ENCODE results near the gene TPPP2.
A peak's percentile ranks its signal among the peaks of the same experiment; 100 is the strongest.

TPPP2 gene

DNA sequence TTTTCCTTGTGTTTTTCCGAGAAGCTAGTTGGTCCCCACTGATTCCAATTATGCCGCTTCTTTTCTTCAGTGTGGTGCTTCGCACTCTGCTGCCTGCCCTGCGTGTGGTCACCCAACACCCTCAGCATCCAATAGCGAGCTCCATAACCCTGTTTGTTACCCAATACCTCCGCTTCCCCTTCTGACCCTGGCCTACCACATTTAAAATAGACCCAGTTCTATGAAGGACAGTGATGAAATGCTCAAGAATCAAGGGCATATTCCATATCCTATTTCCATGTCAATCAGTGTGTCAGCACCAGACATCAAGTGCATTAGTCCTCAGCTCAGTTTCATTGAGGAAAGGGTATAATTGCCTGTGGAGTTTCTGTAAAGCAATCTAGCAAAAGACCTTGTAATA lies 14.7 kb upstream of the TPPP2 start:
- Histone ChIP-seq H3K9me3 (ENCODE audit: control insufficient read depth, insufficient read depth, low read depth, low read length) (no peaks in the 10 kb centered on the region), H3K27ac (ENCODE audit: extremely low read depth, low read depth, low read length) (no peak overlapping the region), H3K36me3 (ENCODE audit: control insufficient read depth in 2 of 2, insufficient read depth in 1 of 2, low read length in 2 of 2) (peaks cover 0 to 30% of the 10 kb centered on the region in 2 experiments; a peak in 2 of 3 replicates), H3K4me3 (ENCODE audit: low read depth, low read length) (no peak overlapping the region), H3K4me1 (ENCODE audit: control insufficient read depth, insufficient read depth, low read length) (no peaks in the 10 kb centered on the region)
- TF ChIP-seq KLF1 (tag by site-specific recombination; IDR thresholded peaks at IDR 0.05) (no peak), ZNF248 (tag by site-specific recombination; IDR thresholded peaks at IDR 0.05) (no peak), ZNF600 (tag by site-specific recombination; IDR thresholded peaks at IDR 0.05) (no peak), ZNF707 (tag by site-specific recombination; IDR thresholded peaks at IDR 0.05) (no peak), ZNF433 (tag by site-specific recombination; IDR thresholded peaks at IDR 0.05; ENCODE audit: low read depth) (no peak), ZNF596 (tag by site-specific recombination; IDR thresholded peaks at IDR 0.05) (no peak)
- TF ChIP-seq, protein P1, sequence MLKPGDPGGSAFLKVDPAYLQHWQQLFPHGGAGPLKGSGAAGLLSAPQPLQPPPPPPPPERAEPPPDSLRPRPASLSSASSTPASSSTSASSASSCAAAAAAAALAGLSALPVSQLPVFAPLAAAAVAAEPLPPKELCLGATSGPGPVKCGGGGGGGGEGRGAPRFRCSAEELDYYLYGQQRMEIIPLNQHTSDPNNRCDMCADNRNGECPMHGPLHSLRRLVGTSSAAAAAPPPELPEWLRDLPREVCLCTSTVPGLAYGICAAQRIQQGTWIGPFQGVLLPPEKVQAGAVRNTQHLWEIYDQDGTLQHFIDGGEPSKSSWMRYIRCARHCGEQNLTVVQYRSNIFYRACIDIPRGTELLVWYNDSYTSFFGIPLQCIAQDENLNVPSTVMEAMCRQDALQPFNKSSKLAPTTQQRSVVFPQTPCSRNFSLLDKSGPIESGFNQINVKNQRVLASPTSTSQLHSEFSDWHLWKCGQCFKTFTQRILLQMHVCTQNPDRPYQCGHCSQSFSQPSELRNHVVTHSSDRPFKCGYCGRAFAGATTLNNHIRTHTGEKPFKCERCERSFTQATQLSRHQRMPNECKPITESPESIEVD (tag by site-specific recombination; IDR thresholded peaks at IDR 0.05), result no peak
- TF ChIP-seq, protein P2, sequence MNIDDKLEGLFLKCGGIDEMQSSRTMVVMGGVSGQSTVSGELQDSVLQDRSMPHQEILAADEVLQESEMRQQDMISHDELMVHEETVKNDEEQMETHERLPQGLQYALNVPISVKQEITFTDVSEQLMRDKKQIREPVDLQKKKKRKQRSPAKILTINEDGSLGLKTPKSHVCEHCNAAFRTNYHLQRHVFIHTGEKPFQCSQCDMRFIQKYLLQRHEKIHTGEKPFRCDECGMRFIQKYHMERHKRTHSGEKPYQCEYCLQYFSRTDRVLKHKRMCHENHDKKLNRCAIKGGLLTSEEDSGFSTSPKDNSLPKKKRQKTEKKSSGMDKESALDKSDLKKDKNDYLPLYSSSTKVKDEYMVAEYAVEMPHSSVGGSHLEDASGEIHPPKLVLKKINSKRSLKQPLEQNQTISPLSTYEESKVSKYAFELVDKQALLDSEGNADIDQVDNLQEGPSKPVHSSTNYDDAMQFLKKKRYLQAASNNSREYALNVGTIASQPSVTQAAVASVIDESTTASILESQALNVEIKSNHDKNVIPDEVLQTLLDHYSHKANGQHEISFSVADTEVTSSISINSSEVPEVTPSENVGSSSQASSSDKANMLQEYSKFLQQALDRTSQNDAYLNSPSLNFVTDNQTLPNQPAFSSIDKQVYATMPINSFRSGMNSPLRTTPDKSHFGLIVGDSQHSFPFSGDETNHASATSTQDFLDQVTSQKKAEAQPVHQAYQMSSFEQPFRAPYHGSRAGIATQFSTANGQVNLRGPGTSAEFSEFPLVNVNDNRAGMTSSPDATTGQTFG (tag by site-specific recombination; IDR thresholded peaks at IDR 0.05; ENCODE audit: borderline replicate concordance), result no peak
- ChIA-PET POLR2A (interaction anchor here (0.5 to 2.5 kb wide), 12 partner anchors 9 to 88 kb away, joined by 3 to 19 read pairs (median 4); partner anchors contain the start of gene NDRG2), CTCF (interaction anchor here (0.6 to 7.4 kb wide), 43 partner anchors 10 to 1856 kb away, joined by 3 to 206 read pairs (median 6); partner anchors contain the start of genes ARHGEF40, LRP10, RNASE7 and SLC39A2)

DNA sequence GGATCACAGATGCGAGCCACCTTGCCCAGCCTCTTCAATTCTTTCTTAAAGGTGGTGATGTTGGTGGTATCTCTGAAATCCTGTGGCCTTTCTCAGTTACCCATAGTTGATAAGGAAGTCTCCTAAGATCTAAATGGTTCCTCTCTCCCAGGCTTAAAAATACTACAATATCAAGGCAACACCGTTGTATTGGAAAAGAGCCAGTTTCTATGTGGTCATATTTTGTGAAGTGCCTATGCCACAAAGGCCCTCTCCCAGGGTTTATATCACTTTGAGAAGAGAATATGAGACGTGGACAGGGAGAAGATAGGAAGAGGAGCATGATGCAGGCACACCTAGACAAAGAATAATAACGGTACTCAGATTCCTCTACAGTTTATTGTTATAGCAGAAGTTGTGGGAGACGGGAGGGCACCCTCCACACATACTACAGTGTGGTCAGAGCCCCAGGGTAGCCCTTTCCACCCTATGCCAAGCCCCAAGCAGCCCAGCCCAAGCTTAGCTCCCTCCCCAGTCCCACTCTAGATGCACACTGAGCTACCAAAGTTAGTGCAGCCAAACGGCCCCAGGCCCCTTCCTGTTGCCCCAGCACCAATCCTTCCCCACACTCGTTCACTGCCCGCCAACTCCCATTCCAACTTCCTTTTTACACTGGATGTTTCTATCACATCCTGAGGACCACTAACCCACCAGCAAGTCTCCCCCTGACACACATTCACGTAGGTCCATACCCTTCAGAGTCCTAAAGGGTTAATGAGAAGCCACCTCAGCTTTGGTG lies 13.4 kb upstream of the TPPP2 start:
- H3K27ac ChIP-seq (ENCODE audit: extremely low read depth, low read depth, low read length), result 0 out of 2 replicates have a peak overlapping the region, but pooled peaks have one; percentile 9
- TF ChIP-seq, protein P3, sequence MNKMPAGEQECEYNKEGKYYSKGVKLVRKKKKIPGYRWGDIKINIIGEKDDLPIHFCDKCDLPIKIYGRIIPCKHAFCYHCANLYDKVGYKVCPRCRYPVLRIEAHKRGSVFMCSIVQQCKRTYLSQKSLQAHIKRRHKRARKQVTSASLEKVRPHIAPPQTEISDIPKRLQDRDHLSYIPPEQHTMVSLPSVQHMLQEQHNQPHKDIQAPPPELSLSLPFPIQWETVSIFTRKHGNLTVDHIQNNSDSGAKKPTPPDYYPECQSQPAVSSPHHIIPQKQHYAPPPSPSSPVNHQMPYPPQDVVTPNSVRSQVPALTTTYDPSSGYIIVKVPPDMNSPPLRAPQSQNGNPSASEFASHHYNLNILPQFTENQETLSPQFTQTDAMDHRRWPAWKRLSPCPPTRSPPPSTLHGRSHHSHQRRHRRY (tag by site-specific recombination; IDR thresholded peaks at IDR 0.05), result no peak
- TF ChIP-seq ZNF558 (tag by site-specific recombination; IDR thresholded peaks at IDR 0.05) (no peak), ZNF621 (tag by site-specific recombination; IDR thresholded peaks at IDR 0.05) (no peak), ZNF48 (tag by site-specific recombination; IDR thresholded peaks at IDR 0.05) (no peak), ZNF664 (tag by site-specific recombination; IDR thresholded peaks at IDR 0.05) (no peak), ZNF121 (tag by site-specific recombination; IDR thresholded peaks at IDR 0.05) (no peak), ZNF510 (tag by site-specific recombination; IDR thresholded peaks at IDR 0.05; ENCODE audit: insufficient replicate concordance) (no peak), ZNF202 (tag by site-specific recombination; IDR thresholded peaks at IDR 0.05; ENCODE audit: borderline replicate concordance) (no peak), ZNF341 (tag by site-specific recombination; IDR thresholded peaks at IDR 0.05; ENCODE audit: low read depth) (no peak), ZNF654 (tag by site-specific recombination; IDR thresholded peaks at IDR 0.05; ENCODE audit: low read depth) (no peak), BCL11A (tag by site-specific recombination; IDR thresholded peaks at IDR 0.05; ENCODE audit: low read depth) (no peak)
- TF ChIP-seq, protein P4, sequence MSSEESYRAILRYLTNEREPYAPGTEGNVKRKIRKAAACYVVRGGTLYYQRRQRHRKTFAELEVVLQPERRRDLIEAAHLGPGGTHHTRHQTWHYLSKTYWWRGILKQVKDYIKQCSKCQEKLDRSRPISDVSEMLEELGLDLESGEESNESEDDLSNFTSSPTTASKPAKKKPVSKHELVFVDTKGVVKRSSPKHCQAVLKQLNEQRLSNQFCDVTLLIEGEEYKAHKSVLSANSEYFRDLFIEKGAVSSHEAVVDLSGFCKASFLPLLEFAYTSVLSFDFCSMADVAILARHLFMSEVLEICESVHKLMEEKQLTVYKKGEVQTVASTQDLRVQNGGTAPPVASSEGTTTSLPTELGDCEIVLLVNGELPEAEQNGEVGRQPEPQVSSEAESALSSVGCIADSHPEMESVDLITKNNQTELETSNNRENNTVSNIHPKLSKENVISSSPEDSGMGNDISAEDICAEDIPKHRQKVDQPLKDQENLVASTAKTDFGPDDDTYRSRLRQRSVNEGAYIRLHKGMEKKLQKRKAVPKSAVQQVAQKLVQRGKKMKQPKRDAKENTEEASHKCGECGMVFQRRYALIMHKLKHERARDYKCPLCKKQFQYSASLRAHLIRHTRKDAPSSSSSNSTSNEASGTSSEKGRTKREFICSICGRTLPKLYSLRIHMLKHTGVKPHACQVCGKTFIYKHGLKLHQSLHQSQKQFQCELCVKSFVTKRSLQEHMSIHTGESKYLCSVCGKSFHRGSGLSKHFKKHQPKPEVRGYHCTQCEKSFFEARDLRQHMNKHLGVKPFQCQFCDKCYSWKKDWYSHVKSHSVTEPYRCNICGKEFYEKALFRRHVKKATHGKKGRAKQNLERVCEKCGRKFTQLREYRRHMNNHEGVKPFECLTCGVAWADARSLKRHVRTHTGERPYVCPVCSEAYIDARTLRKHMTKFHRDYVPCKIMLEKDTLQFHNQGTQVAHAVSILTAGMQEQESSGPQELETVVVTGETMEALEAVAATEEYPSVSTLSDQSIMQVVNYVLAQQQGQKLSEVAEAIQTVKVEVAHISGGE (tag by site-specific recombination; conservative IDR thresholded peaks at IDR 0.05; ENCODE audit: low read depth), result no peak
- TF ChIP-seq, protein P5, sequence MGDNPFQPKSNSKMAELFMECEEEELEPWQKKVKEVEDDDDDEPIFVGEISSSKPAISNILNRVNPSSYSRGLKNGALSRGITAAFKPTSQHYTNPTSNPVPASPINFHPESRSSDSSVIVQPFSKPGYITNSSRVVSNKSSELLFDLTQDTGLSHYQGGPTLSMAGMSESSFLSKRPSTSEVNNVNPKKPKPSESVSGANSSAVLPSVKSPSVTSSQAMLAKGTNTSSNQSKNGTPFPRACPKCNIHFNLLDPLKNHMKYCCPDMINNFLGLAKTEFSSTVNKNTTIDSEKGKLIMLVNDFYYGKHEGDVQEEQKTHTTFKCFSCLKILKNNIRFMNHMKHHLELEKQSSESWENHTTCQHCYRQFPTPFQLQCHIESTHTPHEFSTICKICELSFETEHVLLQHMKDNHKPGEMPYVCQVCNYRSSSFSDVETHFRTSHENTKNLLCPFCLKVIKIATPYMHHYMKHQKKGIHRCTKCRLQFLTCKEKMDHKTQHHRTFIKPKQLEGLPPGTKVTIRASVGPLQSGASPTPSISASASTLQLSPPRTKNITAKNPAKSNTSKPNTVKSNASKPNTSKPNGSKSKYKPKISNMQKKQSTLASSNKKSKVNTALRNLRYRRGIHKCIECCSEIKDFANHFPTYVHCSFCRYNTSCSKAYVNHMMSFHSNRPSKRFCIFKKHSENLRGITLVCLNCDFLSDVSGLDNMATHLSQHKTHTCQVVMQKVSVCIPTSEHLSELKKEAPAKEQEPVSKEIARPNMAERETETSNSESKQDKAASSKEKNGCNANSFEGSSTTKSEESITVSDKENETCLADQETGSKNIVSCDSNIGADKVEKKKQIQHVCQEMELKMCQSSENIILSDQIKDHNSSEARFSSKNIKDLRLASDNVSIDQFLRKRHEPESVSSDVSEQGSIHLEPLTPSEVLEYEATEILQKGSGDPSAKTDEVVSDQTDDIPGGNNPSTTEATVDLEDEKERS (tag by site-specific recombination; IDR thresholded peaks at IDR 0.05), result no peak

More for the DNA sequence above, 13.4 kb upstream of the TPPP2 start:
- peaks cover 0 to 43% of the 10 kb centered on the region in 2 experiments; a peak in 2 of 3 replicates for H3K36me3 ChIP-seq (ENCODE audit: control insufficient read depth in 2 of 2, insufficient read depth in 1 of 2, low read length in 2 of 2)
- no peaks in the 10 kb centered on the region for H3K4me1 ChIP-seq (ENCODE audit: control insufficient read depth, insufficient read depth, low read length)
- CTCF ChIA-PET, result interaction anchor here (0.6 to 7.4 kb wide), 13 partner anchors 11 to 99 kb away, joined by 3 to 206 read pairs (median 35); partner anchors contain the start of genes RNASE7, SLC39A2 and TPPP2
- POLR2A ChIA-PET, result interaction anchor here (0.6 to 2.5 kb wide), 2 partner anchors 55 to 76 kb away, joined by 3 to 19 read pairs; no protein-coding TSS in a partner anchor
- H3K4me3 ChIP-seq (ENCODE audit: low read depth, low read length), result no peak overlapping the region
- no peaks in the 10 kb centered on the region for H3K9me3 ChIP-seq (ENCODE audit: control insufficient read depth, insufficient read depth, low read depth, low read length)
